ENCODE results near the gene DDX41. TPM values are rescaled to one million over a fixed set of nuclear protein-coding genes. Genes with fewer than 3 reads are reported as not detected.
A peak's percentile ranks its signal among the peaks of the same experiment; 100 is the strongest.

Gene DDX41
- total and polyA plus RNA-seq, 2 donors (not counting 1 experiment from before 2014, with no cell fraction given), result 66.8 to 79.1 TPM

- TF ChIP-seq EZH2 (IDR thresholded peaks at IDR 0.05; ENCODE audit: low read length, missing control alignments), result no peak
- TF ChIP-seq CTCF (conservative IDR thresholded peaks at IDR 0.05 in 1 of 2, IDR thresholded peaks at IDR 0.05 in 1 of 2; ENCODE audit: low read depth in 1 of 2, low read length in 2 of 2), result no peak
- H3K4me2 ChIP-seq (ENCODE audit: extremely low read depth, insufficient read depth, low read length), result peak overlapping the region; percentile 83
- H3K36me3 ChIP-seq (ENCODE audit: control insufficient read depth, insufficient read depth, low read length), result peaks cover 2% of the 10 kb centered on the region
- H3K9me3 ChIP-seq (ENCODE audit: control insufficient read depth, insufficient read depth, low read depth, low read length), result no peaks in the 10 kb centered on the region
- no peak overlapping the region for H3K9ac ChIP-seq (ENCODE audit: insufficient read depth, low read length)
- no peaks in the 10 kb centered on the region for H3K27me3 ChIP-seq (ENCODE audit: control insufficient read depth, insufficient read depth, low read length)
- H3K27ac ChIP-seq (ENCODE audit: insufficient read depth, low read length), result no peak overlapping the region
- no peaks in the 10 kb centered on the region for H4K20me1 ChIP-seq (ENCODE audit: control insufficient read depth, extremely low read depth, insufficient read depth, low read length)
- peak overlapping the region in 2 of 4 experiments; percentile 70 to 84 for H3K4me3 ChIP-seq (replicated peaks in 1 of 4; ENCODE audit: control extremely low read depth in 1 of 4, insufficient read depth in 1 of 4, low read depth in 3 of 4, low read length in 4 of 4)
- no peaks in the 10 kb centered on the region for H3K4me1 ChIP-seq (ENCODE audit: control insufficient read depth, extremely low read depth, insufficient read depth, low read length)
- H2AFZ ChIP-seq (ENCODE audit: low read length), result no peak overlapping the region
- no peak for DNase-seq (ENCODE audit: low read depth in 2 of 2)
- peaks cover 39% of the 10 kb centered on the region for H3K79me2 ChIP-seq (ENCODE audit: control insufficient read depth, insufficient read depth, low read length)
Measured at GRCh38 chr5:177555228-177555627, 38.5 kb upstream of the DDX41 start.

- Histone ChIP-seq H2AFZ (ENCODE audit: low read length) (peak within 1 kb of the TSS; percentile 72), H3K4me1 (ENCODE audit: control insufficient read depth, extremely low read depth, insufficient read depth, low read length) (no peaks in the 10 kb centered on the region), H3K4me2 (ENCODE audit: extremely low read depth, insufficient read depth, low read length) (peak within 1 kb of the TSS; percentile 83), H3K27me3 (ENCODE audit: control insufficient read depth, insufficient read depth, low read length) (no peaks in the 10 kb centered on the region), H3K36me3 (ENCODE audit: control insufficient read depth, insufficient read depth, low read length) (peaks cover 2% of the 10 kb centered on the region), H3K79me2 (ENCODE audit: control insufficient read depth, insufficient read depth, low read length) (peaks cover 44% of the 10 kb centered on the region), H3K27ac (ENCODE audit: insufficient read depth, low read length) (peak within 1 kb of the TSS; percentile 54), H3K9ac (ENCODE audit: insufficient read depth, low read length) (peak within 1 kb of the TSS; percentile 71), H3K4me3 (replicated peaks in 1 of 4; ENCODE audit: control extremely low read depth in 1 of 4, insufficient read depth in 1 of 4, low read depth in 3 of 4, low read length in 4 of 4) (peak within 1 kb of the TSS; percentile 59 to 90 (median 85)), H4K20me1 (ENCODE audit: control insufficient read depth, extremely low read depth, insufficient read depth, low read length) (no peaks in the 10 kb centered on the region), H3K9me3 (ENCODE audit: control insufficient read depth, insufficient read depth, low read depth, low read length) (no peaks in the 10 kb centered on the region)
- peak; percentile 84 to 89 for DNase-seq (ENCODE audit: low read depth in 2 of 2)
- TF ChIP-seq CTCF (conservative IDR thresholded peaks at IDR 0.05 in 1 of 2, IDR thresholded peaks at IDR 0.05 in 1 of 2; ENCODE audit: low read depth in 1 of 2, low read length in 2 of 2) (peak in 1 of 2 donors; percentile 28), EZH2 (IDR thresholded peaks at IDR 0.05; ENCODE audit: low read length, missing control alignments) (no peak)
Measured at GRCh38 chr5:177554474-177555111, 37.8 kb upstream of the DDX41 start, which contains the start of gene FAM193B. TSS of gene FAM193B (minus strand) at chr5:177554563. CDS start at chr5:177554458, 105 bp downstream.

GRCh38 chr5:177553671-177554429 lies 37.1 kb upstream of the DDX41 start:
- no peaks in the 10 kb centered on the region for H4K20me1 ChIP-seq (ENCODE audit: control insufficient read depth, extremely low read depth, insufficient read depth, low read length)
- H3K9ac ChIP-seq (ENCODE audit: insufficient read depth, low read length), result peak overlapping the region; percentile 71
- peak overlapping the region; percentile 54 for H3K27ac ChIP-seq (ENCODE audit: insufficient read depth, low read length)
- TF ChIP-seq EZH2 (IDR thresholded peaks at IDR 0.05; ENCODE audit: low read length, missing control alignments) (no peak), CTCF (conservative IDR thresholded peaks at IDR 0.05 in 1 of 2, IDR thresholded peaks at IDR 0.05 in 1 of 2; ENCODE audit: low read depth in 1 of 2, low read length in 2 of 2) (no peak)
- H3K4me1 ChIP-seq (ENCODE audit: control insufficient read depth, extremely low read depth, insufficient read depth, low read length), result no peaks in the 10 kb centered on the region
- H3K27me3 ChIP-seq (ENCODE audit: control insufficient read depth, insufficient read depth, low read length), result no peaks in the 10 kb centered on the region
- no peak for DNase-seq (ENCODE audit: low read depth in 2 of 2)
- H3K9me3 ChIP-seq (ENCODE audit: control insufficient read depth, insufficient read depth, low read depth, low read length), result no peaks in the 10 kb centered on the region
- H3K4me2 ChIP-seq (ENCODE audit: extremely low read depth, insufficient read depth, low read length), result peak overlapping the region; percentile 81
- H3K79me2 ChIP-seq (ENCODE audit: control insufficient read depth, insufficient read depth, low read length), result peaks cover 49% of the 10 kb centered on the region
- peaks cover 3% of the 10 kb centered on the region for H3K36me3 ChIP-seq (ENCODE audit: control insufficient read depth, insufficient read depth, low read length)
- H2AFZ ChIP-seq (ENCODE audit: low read length), result no peak overlapping the region
- H3K4me3 ChIP-seq (replicated peaks in 1 of 4; ENCODE audit: control extremely low read depth in 1 of 4, insufficient read depth in 1 of 4, low read depth in 3 of 4, low read length in 4 of 4), result peak overlapping the region; percentile 59 to 90 (median 82)

Data from fibroblast of lung (primary cell).